SK-MEL-5 (cell line): ENCODE results near the gene ABLIM2. TPM values are rescaled to one million over a fixed set of nuclear protein-coding genes. Genes with fewer than 3 reads are reported as not detected.
"Not testable (repeated sequence)": the region's sequence is repeated elsewhere in the genome, so short reads cannot be mapped to it uniquely, and the experiment has no call there.

ENCODE experiments used
- DNase-seq: peaks from one replicate; pipeline ENCODE4 v3.0.0-alpha.2; 2016; ENCODE audit warnings: low read depth, low spot score
- in situ Hi-C: cut with HindIII; loops from 2 replicates; pipeline ENCODE4 v1.10.0; 2016; ENCODE audit warnings: low sequenced_read_pairs, high pct_unique_total_duplicates, low pct_unique_long_range_greater_than_20kb
- total RNA-seq: library from RNA; depleted of rRNA; stranded (reverse); fragments of >200 nt; shearing (Covaris generic); gene quantifications from 2 replicates; pipeline ENCODE4 v1.2.3, GENCODE V29; 2014

ABLIM2 gene
- total RNA-seq, 1 experiment from 2014 or later: 0.29 TPM

DNA sequence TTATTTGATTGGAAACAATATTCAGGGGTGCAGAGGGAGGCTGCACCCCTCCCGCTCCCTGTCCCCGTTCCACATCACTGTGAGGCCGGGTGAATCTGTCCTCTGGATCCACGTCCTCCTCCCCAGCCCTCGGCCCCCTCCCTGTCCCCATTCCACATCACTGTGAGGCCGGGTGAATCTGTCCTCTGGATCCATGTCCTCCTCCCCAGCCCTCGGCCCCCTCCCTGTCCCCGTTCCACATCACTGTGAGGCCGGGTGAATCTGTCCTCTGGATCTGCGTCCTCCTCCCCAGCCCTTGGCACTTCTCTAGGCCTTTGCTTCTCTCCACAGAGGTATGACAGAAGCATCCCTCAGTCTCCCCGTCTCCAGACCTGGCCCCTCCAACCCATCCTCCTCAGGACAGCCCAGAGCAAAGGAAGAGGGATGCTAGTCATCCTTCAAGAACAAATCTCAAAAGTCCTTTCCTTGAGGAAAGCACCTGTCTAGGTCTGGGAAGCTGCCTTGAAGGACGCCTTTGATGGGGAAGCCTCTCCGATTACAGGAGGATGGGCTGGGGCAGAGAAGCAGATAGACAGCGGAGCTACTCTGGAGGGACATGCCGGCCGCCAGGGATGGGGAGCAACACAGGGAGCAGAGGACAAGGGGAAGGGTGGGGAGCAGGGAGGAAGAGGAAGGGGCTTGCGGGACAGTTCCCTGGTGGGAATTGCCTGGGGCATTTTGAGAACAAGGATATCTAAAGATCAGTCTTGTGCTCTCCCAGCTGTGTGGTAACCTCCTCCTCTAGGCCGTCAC, 208.1 kb downstream of the ABLIM2 start:
- no peak for DNase-seq
- in situ Hi-C loops: no loop called here

DNA sequence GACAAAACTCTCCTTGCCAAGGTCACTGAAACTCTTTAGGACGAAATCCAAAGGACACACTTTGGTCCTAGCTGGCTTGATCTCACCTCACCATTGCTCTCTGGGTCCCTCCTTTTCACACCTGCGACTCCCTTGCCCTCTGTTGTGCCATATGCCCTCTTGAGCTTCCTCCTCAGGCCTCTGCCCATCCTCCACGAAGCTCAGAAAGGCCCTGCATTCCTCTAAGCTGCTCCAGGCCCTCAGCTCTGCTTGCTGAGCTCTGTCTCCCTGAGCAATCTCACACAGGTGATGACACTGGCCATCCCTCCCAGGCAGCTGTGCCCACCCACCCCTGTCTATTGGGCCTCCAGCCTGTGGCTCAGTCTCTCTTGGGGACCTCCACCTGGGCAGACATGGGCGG, 208.9 kb downstream of the ABLIM2 start:
- DNase-seq: no peak
- in situ Hi-C loops: no loop called here

DNA sequence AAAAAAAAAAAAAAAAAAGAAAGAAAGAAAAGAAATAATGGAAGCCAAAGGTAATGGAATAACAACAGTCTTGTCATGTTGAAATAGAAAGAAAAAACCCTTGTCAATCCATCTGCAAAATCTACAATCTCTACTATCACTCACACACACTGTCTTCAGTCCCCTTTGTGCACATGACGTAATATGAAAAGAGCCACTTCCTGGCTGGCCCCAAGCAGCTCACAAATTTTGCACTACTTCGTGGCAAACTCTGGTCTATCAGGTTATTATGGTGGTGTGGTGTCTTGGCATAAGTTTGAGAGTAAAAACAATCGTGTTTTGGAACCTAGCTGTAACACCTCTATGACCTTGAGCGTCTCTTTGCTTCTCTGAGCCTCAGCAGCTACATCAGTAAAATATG, 210.7 kb downstream of the ABLIM2 start:
- no peak for DNase-seq
- in situ Hi-C loops: no loop called here

DNA sequence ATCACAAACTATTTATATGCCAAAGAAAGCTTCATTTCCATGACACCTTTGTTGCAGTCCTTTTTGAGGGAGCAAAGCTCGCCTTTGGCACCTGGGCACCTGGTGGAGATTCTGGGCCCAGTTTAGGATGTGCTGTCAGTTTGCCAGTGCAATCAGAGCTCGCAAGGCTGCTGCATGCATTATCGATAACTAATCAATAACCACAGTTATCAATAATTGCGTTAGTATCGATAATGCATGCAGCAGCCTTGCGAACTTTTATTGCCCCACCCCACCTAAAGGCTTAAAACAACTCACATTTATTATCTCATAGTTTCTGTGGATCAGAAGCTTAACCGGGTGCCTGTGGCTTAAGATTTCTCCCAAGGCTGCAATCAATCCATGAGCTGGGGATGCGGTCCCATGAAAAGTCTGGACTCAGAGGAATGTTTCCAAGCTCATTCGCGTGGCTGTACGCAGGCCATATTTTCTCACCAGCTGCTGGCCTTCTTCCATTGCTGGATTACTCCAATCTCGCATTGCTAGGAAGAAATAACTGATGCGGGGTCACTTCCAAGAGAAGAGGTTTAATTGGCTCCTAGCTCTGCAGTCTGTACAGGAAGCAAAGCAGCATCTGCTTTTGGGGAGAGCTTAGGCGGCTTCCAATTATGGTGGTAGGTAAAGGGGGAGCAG, 212.8 kb downstream of the ABLIM2 start:
- no peak for DNase-seq
- in situ Hi-C loops: no loop called here

DNA sequence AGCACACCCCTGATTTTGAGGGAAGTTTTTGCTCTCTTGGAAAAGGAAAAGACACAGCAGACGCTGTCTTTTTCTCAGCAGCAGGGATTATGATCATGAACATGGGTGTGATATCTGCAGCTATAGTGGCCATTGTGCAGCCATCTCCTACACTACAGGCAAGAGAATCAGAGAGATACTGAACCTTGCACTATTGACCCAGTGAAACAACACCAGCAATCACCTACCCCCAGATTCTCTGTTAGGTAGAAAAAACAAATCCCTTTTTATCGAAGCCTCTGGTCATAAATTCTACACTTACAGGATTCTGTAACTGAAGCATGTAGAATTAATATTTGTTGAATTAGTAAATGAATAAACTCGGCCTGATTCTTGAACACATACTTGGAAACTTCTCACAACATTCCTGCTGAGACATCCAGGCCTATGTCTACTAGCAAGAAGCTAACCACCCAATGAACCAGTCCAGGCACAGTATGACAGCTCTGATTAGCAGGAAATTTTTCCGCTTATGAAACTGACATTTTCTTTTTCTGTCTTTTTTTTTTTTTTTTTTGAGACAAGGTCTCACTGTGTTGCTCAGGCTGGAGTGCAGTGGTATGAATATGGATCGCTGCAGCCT, 213.9 kb downstream of the ABLIM2 start:
- in situ Hi-C loops: no loop called here
- DNase-seq: no peak

DNA sequence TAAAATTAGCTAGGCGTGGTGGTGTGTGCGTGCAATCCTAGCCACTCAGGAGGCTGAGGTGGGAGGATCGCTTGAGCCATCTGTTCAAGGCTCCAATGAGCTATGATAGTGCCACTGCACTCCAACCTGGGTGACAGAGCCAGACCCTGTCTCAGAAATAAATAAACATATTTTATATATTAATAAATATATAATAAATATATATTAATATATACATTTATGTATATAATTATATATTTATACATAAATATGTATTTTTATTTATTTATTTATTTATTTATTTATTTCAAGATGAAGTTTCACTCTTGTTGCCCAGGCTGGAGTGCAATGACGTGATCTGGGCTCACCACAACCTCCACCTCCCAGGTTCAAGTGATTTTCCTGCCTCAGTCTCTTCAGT, 214.9 kb downstream of the ABLIM2 start:
- DNase-seq, in situ Hi-C loops: not testable (repeated sequence)

DNA sequence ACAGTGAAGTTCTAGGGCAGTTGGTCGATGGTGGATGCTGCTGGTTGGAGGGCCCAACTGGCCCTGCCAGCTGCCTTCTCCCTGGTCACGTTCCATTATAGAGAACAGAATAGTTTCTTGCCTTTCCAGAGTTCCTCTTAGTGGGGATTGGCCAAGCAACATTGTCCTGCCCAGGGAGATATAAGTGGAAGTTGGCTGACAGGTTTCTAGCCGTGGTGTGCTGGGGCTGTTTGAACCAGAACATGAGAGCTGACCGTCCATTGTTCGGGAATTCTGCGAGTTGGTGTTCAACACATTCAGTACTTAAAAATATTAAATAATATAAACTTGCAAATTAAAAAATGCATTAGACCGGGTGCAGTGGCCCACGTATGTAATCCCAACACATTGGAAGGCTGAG, 215.4 kb downstream of the ABLIM2 start:
- in situ Hi-C loops: no loop called here
- no peak for DNase-seq

DNA sequence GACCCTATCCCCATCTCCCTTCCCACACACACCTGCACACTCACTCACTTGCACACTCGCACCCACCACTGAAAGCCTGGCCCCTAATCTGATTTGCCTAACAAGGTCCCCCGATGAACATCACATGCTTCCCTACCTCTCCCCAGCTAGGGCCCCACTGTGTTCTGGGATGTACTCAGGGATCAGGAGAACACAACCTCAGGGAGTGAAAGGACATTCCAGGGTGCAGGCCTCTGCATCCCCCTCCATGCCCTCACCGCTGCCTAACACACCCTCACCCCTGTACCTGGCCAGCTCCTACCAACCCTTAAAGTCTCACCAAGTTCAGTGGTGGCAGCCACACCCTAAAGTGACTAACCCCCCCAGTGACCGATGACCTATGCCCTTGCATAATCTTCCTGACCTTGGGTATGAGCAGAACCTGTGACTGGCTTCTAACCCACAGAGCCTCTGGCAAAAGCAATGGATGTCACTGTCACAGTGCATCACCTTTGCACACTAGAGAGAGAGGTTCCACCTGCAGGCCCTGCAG, 216.6 kb downstream of the ABLIM2 start:
- DNase-seq: no peak
- in situ Hi-C loops: no loop called here

DNA sequence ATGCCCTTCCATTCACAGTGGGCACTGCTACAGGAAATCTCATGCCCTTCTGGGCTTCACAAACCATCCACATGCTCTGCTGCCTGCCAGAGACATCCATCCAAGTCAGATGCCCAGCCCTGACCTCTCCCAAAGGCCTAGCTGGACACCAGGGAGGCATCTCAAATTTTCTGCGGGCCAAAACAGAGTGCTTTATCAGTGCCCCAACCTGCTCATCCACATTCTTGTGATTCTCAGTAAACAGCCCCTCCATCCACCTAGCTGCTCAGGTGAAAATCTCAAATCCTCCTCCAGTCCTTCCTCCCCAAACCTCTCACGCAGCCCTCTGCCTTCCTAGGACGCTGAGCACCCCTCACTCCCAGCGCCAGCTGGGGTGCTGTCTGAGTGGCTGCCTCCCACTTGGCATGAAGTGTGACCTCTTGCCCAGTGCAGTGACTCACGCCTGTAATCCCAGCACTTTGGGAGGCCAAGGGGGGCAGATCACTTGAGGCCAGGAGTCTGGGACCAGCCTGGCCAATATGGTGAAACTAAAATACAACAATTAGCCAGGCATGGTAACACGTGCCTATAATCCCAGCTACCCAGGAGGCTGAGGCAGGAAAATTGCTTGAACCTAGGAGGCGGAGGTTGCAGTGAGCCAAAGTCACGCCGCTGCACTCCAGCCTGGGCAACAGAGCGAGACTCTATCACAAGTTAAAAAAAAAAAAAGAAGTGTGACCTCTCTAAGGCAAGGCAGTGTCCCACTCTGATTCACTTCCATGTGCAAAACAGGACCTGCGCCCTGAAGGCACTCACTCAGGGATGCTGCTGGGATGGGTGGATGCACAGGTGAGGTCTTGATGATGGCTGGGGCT, 217.3 kb downstream of the ABLIM2 start:
- no peak for DNase-seq
- in situ Hi-C loops: no loop called here

DNA sequence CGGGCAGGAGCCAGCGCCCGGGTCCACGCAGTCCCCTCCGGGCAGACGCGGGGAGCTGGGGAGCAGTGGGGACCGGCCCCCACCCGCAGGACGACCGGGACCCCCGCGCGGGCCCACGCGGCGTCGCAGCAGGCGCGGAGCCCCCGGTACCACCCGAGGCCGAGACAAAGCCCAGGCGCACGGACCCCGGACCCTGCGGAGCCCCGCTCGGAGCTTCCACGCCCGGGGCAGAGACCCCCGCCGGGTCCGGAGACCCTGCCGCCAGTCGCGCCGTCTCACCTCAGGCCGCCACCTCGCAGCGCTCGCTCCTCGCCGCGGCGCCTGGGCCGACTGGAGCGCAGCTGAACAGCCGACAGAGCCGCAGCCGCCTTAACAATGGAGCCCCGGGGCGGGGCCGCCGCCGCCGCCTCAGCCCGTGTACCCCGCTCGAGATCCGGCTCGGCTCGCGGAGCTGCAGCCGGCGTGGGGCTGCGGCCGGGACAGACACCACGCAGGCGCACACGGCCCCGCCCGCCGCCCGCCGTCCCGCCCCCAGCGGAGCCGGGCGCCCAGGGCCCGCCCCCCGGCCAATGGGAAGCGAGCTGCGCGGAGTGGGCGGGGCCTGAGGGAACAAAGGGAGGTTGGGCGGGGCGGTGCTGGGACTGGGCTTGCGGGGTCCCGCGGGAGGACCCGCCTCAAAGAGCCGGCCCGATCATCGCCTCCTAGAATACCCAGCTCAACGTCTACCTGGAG, 219.1 kb downstream of the ABLIM2 start, which contains the start of gene AFAP1:
Gene AFAP1 (minus strand): TSS at position 485 of the 732 bp plus-strand sequence. CDS start 67,783 bp downstream, outside the sequence.
- DNase-seq: peak; percentile 79
- in situ Hi-C loops: no loop called here

DNA sequence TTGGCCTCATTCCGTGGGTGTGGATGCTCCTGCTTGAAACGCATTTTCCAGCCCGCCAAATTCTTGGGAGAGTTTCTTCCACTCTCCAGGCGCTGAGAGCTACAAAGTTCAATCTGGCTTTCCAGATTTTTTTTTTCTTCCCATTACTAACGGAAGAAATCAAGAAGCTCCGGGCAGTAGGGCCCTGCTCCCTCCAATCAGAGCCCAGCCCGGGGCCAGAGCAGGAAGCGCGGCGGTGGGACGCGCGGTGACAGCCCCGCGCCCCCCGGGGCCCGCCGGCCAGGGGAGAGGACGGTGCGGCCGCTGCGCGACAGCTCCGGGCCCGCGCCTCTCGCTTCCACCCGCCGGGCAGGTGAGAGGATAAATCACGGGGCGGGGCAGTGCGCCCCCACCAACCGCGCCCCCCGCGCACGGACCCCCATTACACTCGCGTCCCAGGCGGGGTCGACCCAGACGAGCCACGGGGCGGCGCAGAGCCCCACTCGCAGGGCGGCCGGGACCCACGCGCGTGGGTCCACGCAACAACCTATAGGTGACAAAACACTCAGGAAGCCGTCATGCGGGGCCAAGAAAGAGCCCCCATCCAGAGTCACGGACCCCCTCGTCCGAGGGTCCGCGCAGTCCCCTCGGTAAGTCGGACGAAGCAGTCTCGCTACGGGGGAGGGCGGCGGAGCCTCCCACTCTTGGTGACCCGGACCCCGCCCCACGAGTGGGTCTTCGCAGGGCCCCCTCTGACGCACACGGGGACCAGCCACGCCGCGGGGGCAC, 219.8 kb downstream of the ABLIM2 start:
- in situ Hi-C loops: no loop called here
- peak; percentile 29 for DNase-seq

DNA sequence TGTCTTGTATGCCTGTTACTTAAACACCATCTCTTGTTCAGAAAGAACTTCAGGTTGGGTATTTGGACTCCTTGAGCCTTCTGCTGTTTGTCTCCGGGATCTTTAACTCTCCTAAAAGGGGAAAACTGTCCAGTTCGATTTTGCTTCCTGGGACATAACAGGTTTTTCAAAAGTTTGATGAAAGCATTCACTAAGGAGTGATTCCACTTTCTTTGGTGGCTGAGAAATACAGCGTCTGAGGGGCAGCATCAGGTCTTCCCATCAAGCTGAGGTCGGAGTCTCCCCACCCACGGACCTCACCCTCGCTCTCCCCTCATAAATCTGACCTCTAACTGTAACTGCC, 220.4 kb downstream of the ABLIM2 start:
- in situ Hi-C loops: no loop called here
- no peak for DNase-seq

DNA sequence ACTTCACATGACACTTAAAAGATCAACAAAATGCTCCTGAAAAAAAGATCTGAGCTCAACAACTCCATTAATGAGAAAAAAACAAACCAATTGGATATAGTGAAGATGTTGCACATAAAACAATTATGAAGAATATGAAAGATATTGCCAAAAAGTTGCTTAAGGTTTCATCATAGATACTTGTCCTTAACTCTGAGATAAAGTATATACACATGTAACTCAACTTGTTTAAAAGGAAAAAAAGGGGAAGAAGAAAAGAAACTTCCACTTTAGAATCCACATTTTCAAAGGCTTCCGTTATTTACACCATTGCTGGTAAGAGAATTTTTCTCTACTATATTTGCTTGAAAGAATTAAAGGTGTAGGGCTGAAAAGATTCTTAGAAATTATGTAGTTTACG, 221.6 kb downstream of the ABLIM2 start:
- in situ Hi-C loops: no loop called here
- no peak for DNase-seq

DNA sequence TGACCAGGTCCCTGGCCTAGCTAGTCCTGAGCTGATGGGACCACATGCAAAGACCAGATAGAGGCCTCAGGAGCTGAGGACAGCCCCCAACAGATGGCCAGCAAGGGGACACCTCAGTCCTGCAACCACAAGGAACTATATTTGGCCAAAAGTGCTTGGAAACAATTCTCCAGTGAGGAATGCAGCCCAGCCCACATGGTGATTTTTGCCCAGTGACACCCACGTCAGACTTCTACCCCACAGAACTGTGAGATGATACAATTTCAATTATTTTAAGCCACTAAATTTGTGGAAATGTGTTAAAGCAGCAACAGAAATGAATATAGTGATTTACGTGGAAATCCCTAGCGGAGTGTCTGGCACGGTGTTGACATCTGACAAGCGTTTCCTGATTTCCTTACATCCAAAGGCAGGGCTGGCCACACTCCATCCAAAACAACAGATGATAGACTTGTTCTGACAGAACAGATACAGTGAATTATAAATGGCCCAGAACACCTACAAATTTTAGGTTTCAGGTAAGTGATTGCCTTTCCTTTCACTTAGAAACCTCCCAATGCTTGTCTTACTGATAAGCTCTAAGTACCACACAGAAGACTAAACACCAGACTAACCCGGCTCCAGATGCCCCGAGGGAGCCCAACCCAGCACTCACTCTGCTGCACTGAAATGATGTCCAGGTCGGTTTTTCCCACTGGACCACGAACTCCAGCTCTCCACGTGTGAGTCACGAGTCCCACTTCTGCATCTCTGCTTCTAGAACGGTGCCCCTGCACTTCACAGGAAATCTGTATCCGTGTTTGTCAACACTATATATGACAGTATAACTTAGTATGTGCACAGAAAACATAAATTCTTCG, 224.7 kb downstream of the ABLIM2 start:
- DNase-seq: no peak
- in situ Hi-C loops: no loop called here

DNA sequence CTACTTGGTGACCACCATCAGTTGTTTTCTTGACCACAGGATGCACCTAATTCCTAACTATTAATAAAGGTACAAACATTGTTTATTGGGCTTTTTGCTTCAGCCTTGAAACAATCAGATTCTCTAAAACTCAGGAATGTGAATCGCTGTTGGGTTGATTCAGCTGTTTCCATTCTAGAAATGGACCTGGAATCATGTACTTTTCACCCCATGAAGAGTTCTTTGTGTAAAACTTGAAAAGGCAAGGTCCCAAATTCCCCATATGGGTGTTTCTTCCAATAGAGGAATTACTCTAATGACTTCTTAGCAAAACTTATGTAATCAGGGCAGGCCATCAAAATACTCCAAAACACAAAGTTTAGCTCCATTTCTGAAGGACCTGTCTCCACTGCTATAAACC, 226.3 kb downstream of the ABLIM2 start:
- DNase-seq: no peak
- in situ Hi-C loops: no loop called here
